HTR-8/SVneo (cell line): ENCODE data around the gene FAM193A.
A peak's percentile ranks its signal among the peaks of the same experiment; 100 is the strongest.
"Not testable (repeated sequence)": the region's sequence is repeated elsewhere in the genome, so short reads cannot be mapped to it uniquely, and the experiment has no call there.

Source experiments
- DNase-seq: peaks from one replicate; pipeline ENCODE4 v3.0.0; 2011; ENCODE audit warnings: low spot score, mixed read lengths; ENCODE audit not compliant: insufficient read length
- FAIRE-seq: peaks from 2 replicates; lab custom pipeline; 2011; peaks lifted over from hg19 to GRCh38; lab: Jason Lieb, UNC

FAM193A gene

DNA sequence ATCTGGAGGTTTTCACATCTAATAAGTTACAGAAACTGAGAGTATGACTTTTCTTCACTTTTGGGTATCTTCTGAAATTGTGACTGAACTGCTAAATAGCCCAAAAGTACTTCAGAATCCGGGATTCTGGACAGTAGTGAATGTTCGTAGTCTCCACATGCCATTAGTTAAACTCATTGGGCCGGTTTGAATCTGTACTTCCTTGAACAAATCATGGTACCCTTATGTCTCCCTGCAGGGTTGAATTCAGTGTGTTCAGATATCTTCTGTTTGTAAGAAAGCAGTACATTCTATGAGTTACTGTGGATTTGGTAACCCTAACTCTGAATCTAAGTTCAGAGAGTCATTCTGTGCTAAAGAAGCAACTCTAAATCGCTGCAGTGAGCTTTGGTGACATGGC lies 33.6 kb downstream of the FAM193A start:
- DNase-seq = no peak

GRCh38 chr4:2570551-2571222 lies 34.2 kb downstream of the FAM193A start:
- FAIRE-seq = no peak
- DNase-seq = no peak

More for the DNA sequence above, 33.6 kb downstream of the FAM193A start:
- FAIRE-seq = no peak

GRCh38 chr4:2572076-2572475 lies 35.6 kb downstream of the FAM193A start:
- no peak for FAIRE-seq
- no peak for DNase-seq

DNA sequence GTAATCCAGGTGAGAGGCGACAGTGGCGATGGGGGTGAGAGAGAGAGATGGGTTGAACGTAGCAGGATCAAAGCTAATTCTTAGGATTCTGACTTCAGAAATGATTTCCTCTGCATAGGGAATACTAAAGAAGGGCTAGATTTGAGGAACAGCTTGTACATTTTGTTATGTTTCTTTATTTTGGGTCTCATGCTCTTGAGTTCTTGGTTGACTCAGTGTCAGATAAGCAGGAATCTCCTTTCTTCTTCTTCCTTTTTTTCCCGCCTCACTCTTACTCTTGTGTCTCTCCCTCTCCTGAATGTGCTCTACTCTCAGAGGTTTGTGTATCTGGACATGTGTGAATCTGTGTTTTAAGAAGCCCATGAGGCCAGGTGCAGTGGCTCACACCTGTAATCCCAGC lies 36.4 kb downstream of the FAM193A start:
- DNase-seq (no peak), FAIRE-seq (no peak)

GRCh38 chr4:2574009-2574408 lies 37.6 kb downstream of the FAM193A start:
- peak; percentile 42 for FAIRE-seq
- DNase-seq = no peak

DNA sequence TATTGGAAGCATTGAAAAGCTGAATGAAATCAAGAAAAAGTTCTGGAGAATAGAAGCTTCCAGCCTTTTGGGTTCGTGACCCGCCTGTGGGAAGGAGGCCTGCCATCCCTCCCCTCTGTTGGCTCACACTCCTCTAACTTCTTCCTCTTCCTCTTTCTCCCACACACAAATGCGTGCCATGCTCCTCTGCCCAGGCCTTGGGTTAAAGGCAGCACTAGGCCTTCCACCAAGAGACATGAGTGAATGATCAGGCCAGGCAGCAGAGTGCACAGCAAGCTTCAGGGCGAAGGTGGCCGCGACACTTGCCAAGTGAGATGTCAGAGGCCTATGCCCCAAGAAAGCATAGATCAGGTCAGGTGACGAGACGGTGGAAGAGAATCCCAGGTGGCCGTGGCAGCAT lies 38.4 kb downstream of the FAM193A start:
- DNase-seq (no peak), FAIRE-seq (no peak)

DNA sequence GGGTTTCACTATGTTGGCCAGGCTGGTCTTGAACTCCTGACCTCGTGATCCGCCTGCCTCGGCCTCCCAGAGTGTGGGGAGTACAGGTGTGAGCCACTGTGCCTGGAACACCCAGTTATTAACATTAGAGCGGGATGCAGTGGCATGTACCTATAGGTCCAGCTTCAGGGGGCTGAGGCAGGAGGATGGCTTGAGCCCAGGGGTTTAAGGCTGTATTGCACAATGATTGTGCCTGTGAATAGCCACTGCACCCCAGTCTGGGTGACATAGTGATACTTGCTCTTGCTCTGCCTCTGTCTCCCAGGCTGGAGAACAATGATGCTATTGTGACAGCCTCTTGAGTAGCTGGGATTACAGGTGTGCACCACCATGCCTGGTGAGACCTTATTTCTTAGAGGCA lies 39.8 kb downstream of the FAM193A start:
- DNase-seq (no peak), FAIRE-seq (no peak)

- DNase-seq (no peak), FAIRE-seq (no peak)
These were observed 41.7 kb downstream of the FAM193A start for GRCh38 chr4:2578106-2578505.

DNA sequence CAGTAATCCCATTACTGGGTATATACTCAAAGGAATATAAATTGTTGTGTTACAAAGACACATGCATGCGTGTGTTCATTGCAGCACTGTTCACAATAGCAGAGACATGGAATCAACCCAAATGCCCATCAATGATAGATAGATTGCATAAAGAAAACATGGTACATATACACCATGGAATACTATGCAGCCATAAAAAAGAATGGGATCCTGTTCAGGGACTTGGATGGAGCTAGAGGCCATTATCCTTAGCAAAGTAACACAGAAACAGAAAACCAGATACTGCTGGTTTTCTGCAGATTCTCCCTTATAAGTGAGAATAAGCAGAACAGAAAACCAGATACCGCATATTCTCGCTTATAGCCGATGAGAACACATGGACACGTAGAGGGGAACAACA lies 43.5 kb downstream of the FAM193A start:
- FAIRE-seq = no peak
- no peak for DNase-seq

DNA sequence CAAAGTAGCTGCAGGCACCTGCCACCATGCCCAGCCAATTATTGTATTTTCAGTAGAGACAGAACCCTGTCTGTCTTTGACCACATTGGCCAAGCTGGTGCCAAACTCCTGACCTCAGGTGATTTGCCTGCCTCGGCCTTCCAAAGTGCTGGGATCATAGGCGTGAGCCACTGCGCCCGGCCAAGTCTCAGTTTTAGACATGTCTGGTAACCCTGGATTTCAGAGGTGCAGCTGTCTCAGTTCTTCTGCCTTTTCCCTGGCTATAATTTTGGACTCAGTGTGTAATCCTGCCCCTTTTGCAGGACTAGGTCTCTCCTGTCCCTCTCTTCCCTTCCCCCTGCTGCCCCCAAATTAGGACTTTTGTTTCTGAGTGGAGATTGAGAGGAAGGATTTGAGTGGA lies 46.6 kb downstream of the FAM193A start:
- DNase-seq (no peak), FAIRE-seq (no peak)

- FAIRE-seq (no peak), DNase-seq (no peak)
These were observed 47.1 kb downstream of the FAM193A start for GRCh38 chr4:2583517-2583916.

GRCh38 chr4:2586502-2586901 lies 50.1 kb downstream of the FAM193A start:
- no peak for DNase-seq
- no peak for FAIRE-seq

GRCh38 chr4:2587213-2587823 lies 50.9 kb downstream of the FAM193A start:
- no peak for FAIRE-seq
- no peak for DNase-seq

DNA sequence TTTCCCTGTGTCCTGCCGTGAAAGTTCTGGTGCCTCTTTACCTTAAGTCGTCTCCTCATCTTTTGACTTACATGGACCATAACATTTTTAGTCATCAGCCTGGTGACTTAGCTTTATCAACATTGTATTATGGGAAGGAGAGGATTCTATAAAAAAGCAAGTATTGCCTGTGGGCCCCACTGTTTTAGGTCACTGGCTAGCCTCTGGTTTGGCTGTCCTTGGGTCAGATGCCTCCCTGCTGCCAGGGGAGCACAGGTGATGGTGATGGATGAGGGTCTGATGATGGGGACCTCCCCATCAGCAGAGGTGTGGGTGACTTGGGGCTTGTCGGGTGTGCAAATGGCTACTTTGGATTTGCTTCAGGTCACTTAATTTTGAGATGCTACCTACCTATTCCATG lies 51.8 kb downstream of the FAM193A start:
- FAIRE-seq = no peak
- DNase-seq = no peak

DNA sequence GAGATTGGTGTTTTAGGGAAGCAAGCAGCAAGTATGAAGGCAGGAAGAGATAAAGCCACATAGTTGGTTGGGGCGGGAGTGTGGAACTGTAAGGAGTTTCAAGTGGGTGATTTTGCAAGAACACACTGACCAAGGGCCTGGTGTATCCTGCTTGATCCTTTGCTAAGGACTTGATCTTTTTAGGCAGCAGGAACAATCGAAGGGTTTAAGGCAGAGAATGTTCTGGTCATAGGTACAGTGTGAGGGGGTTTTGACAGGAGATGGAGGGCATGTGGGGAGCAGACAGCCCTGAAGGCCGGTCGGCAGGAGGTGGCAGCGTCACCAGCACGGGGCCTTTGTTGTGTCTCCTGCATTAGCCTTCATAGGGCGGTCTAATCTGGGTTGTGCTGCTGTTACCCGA lies 54.7 kb downstream of the FAM193A start:
- FAIRE-seq (no peak), DNase-seq (no peak)

DNA sequence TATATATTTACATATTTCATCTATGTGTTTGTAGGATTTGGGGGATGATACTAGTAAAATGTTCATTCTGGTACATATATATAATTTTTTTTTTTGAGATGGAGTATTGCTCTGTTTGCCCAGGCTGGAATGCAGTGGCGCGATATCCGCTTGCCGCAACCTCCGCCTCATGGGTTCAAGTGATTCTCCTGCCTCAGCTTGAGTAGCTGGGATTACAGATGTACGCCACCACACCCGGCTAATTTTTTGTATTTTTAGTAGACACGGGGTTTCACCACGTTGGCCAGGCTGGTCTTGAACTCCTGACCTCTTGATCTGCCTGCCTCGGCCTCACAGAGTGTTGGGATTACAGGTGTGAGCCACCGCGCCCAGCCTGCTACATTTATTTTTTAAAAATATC lies 55.6 kb downstream of the FAM193A start:
- FAIRE-seq, DNase-seq: not testable (repeated sequence)

DNA sequence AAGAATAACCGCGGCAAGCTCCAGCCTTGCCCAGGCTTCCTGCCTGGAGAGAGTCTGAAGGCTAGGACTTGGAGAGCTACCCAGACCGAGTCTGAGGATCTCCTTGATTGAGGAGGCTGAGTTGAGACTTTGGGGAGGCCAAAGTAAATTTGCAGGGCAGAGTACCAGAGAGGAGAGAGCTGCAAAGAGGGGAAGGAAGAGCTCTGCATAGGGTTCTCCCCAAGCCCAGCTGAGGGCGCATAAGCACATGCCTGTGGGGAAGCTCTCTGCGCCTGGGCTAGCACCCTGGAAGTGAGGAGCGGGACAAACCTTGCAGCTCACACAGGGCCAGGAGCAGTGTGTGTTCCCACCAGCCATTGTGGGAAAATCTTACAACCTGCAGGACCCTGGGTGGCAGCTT lies 56.1 kb downstream of the FAM193A start:
- DNase-seq (no peak), FAIRE-seq (no peak)

DNA sequence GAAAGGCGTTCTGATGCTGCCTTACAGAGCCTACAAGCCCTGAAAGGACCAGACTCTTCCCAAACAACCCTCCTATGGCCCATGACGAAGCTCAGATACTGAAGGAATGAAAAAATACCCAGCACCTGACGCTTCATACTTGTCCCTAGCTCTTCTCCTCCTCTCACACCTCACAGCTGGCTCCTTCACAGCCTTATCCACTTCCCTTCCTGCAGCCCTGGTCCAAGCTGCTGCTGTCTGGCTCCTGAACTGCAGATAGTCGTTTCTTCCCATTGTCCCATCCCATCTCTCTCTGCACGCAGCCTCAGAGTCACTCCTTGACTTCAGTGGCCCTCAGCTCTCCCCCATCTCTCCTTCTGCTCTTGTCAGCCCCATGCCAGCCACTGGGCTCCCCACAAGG lies 56.6 kb downstream of the FAM193A start:
- DNase-seq (no peak), FAIRE-seq (no peak)

- FAIRE-seq (no peak), DNase-seq (no peak)
These were observed 59.0 kb downstream of the FAM193A start for GRCh38 chr4:2595436-2595835.

DNA sequence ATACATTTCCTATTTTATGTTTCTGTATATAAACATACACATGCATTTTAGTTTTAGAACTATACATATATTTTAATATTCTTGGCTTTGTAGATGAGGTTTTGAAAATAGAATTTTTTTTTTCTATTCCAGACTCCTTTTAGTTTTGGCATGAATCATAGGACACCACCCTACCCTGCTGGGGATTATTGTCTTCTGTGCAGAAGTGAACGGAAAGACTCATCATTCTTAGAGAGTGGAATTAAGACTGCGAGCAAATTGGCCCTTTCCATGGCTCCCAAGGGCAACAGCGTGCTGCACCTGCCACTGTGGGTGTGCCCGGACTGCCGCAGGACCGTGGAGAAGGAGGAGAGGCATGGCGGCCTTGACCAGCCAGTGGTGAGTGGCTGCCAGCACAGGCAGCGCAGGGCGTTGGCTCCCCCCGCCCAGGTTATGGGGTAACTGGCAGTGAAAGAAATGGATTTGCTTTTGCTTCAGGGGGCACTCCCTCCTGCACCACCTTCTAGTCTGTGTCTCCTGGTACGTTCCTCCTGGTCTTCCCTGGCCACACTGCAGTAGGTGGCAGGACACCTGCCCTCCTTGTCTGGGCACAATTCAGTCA lies 59.6 kb downstream of the FAM193A start:
- FAIRE-seq (no peak), DNase-seq (no peak)

- DNase-seq = no peak
- FAIRE-seq = no peak
These were observed 60.2 kb downstream of the FAM193A start for GRCh38 chr4:2596611-2597010.
